Activated T-cell treated with anti-CD3 and anti-CD28 coated beads for 48 hours (primary cell): Measurements from ENCODE around the gene CD44.
"Not testable (repeated sequence)": the region's sequence is repeated elsewhere in the genome, so short reads cannot be mapped to it uniquely, and the experiment has no call there.

Source experiments
- DNase-seq: peaks from one replicate; pipeline ENCODE4 v3.0.0-alpha.2; 2020; ENCODE audit warnings: low read depth

Gene CD44

GRCh38 chr11:35214226-35214770, 75.3 kb downstream of the CD44 start:
- no peak for DNase-seq

- peak; percentile 33 for DNase-seq
Measured at GRCh38 chr11:35214792-35215193, 75.8 kb downstream of the CD44 start.

GRCh38 chr11:35215945-35216344, 77.0 kb downstream of the CD44 start:
- DNase-seq: no peak

- no peak for DNase-seq
Measured at GRCh38 chr11:35216962-35217678, 78.1 kb downstream of the CD44 start.

- DNase-seq: no peak
Measured at GRCh38 chr11:35218956-35219355, 80.0 kb downstream of the CD44 start.

GRCh38 chr11:35223371-35223796, 84.4 kb downstream of the CD44 start:
- DNase-seq: no peak

- no peak for DNase-seq
Measured at GRCh38 chr11:35223991-35224390, 85.0 kb downstream of the CD44 start.

- no peak for DNase-seq
Measured at GRCh38 chr11:35225946-35226520, 87.1 kb downstream of the CD44 start.

GRCh38 chr11:35226756-35227155, 87.8 kb downstream of the CD44 start:
- not testable (repeated sequence) for DNase-seq

- no peak for DNase-seq
Measured at GRCh38 chr11:35227576-35228327, 88.8 kb downstream of the CD44 start.

GRCh38 chr11:35228328-35228725, 89.4 kb downstream of the CD44 start:
- no peak for DNase-seq

- no peak for DNase-seq
Measured at GRCh38 chr11:35230388-35230787, 91.4 kb downstream of the CD44 start.

- DNase-seq: no peak
Measured at GRCh38 chr11:35231076-35231860, 92.3 kb downstream of the CD44 start.

- no peak for DNase-seq
Measured at GRCh38 chr11:35232891-35233330, 93.9 kb downstream of the CD44 start.

- no peak for DNase-seq
Measured at GRCh38 chr11:35233518-35233917, 94.5 kb downstream of the CD44 start.

- no peak for DNase-seq
Measured at GRCh38 chr11:35234460-35235156, 95.6 kb downstream of the CD44 start.

GRCh38 chr11:35235157-35235468, 96.1 kb downstream of the CD44 start:
- no peak for DNase-seq

GRCh38 chr11:35235498-35235897, 96.5 kb downstream of the CD44 start:
- DNase-seq: no peak

- DNase-seq: peak; percentile 31
Measured at GRCh38 chr11:35235936-35236666, 97.1 kb downstream of the CD44 start.

- no peak for DNase-seq
Measured at GRCh38 chr11:35236667-35237003, 97.7 kb downstream of the CD44 start.

GRCh38 chr11:35237351-35237750, 98.4 kb downstream of the CD44 start:
- no peak for DNase-seq
